WTC11 (cell line): ENCODE results near the gene SGCD. TPM values are rescaled to one million over a fixed set of nuclear protein-coding genes. Genes with fewer than 3 reads are reported as not detected.

Source experiments
- ATAC-seq: fragments of 200-7000 bp; cut with Tn5 transposase; 2 replicates; pipeline ENCODE4 v1.10.0; 2021; ENCODE audit warnings: mild to moderate bottlenecking, moderate library complexity
- CTCF ChIA-PET: fragments of 300-600 bp; sonication (Branson Sonifier 250); formaldehyde crosslinking; loops from one replicate; lab custom pipeline; 2021; ENCODE audit warnings: antibody characterized with exemption; lab: Charles Lee
- POLR2A ChIA-PET: fragments of 350-600 bp; sonication (Branson Sonifier 250); formaldehyde crosslinking; loops from one replicate; lab custom pipeline; 2021; ENCODE audit warnings: antibody characterized with exemption; lab: Charles Lee
- DNase-seq: peaks from one replicate; pipeline ENCODE4 v3.0.0; 2021; ENCODE audit warnings: low spot score
- H3K27ac Mint-ChIP-seq: 2 replicates; pipeline ENCODE4 v1.8.0; 2021; ENCODE audit warnings: mixed read lengths
- H3K27me3 Mint-ChIP-seq: 2 replicates; pipeline ENCODE4 v1.8.0; 2021; ENCODE audit warnings: low read depth, mild to moderate bottlenecking, moderate library complexity, mixed read lengths
- H3K36me3 Mint-ChIP-seq: 2 replicates; pipeline ENCODE4 v1.8.0; 2021; ENCODE audit warnings: mixed read lengths
- H3K4me1 Mint-ChIP-seq: 2 replicates; pipeline ENCODE4 v1.8.0; 2022; ENCODE audit warnings: mixed read lengths
- H3K4me3 Mint-ChIP-seq: 2 replicates; pipeline ENCODE4 v1.8.0; 2021; ENCODE audit warnings: mild to moderate bottlenecking, moderate library complexity, mixed read lengths
- H3K9me3 Mint-ChIP-seq: 2 replicates; pipeline ENCODE4 v1.8.0; 2021; ENCODE audit warnings: mixed read lengths
- AFF4 ChIP-seq: sonication (generic); formaldehyde crosslinking; IDR thresholded peaks from 2 replicates; pipeline ENCODE4 v1.8.1; 2023; ENCODE audit warnings: mild to moderate bottlenecking, missing genetic modification reagents, borderline replicate concordance
- AR ChIP-seq: fragments of 250-450 bp; sonication (Bioruptor Pico); IDR thresholded peaks from 2 replicates; pipeline ENCODE4 v1.9.0; 2021; ENCODE audit warnings: mild to moderate bottlenecking
- ATF1 ChIP-seq: sonication (generic); formaldehyde crosslinking; IDR thresholded peaks from 2 replicates; pipeline ENCODE4 v1.8.1; 2023; ENCODE audit warnings: mild to moderate bottlenecking, moderate library complexity, missing genetic modification reagents
- ATF3 ChIP-seq: sonication (generic); formaldehyde crosslinking; conservative IDR thresholded peaks from 2 replicates; pipeline ENCODE4 v1.8.1; 2022; ENCODE audit warnings: mild to moderate bottlenecking, missing genetic modification reagents
- CDX4 ChIP-seq: fragments of 250-450 bp; sonication (Bioruptor Pico); IDR thresholded peaks from 2 replicates; pipeline ENCODE4 v1.9.0; 2021; ENCODE audit warnings: moderate library complexity, mild to moderate bottlenecking, inconsistent platforms, borderline replicate concordance
- EMX1 ChIP-seq: fragments of 250-450 bp; sonication (Bioruptor Pico); IDR thresholded peaks from 2 replicates; pipeline ENCODE4 v1.8.0; 2021; ENCODE audit warnings: mild to moderate bottlenecking
- ERG ChIP-seq: fragments of 250-450 bp; sonication (Bioruptor Pico); IDR thresholded peaks from 2 replicates; pipeline ENCODE4 v1.8.0; 2021; ENCODE audit warnings: mild to moderate bottlenecking
- ESRRA ChIP-seq: sonication (generic); formaldehyde crosslinking; IDR thresholded peaks from 2 replicates; pipeline ENCODE4 v1.8.1; 2022; ENCODE audit warnings: mild to moderate bottlenecking, missing genetic modification reagents, borderline replicate concordance
- FOXP4 ChIP-seq: sonication (generic); formaldehyde crosslinking; IDR thresholded peaks from 2 replicates; pipeline ENCODE4 v1.8.0; 2022; ENCODE audit warnings: mild to moderate bottlenecking, missing genetic modification reagents
- IRF1 ChIP-seq: sonication (generic); formaldehyde crosslinking; IDR thresholded peaks from 2 replicates; pipeline ENCODE4 v1.8.0; 2023; ENCODE audit warnings: missing genetic modification reagents
- MXD4 ChIP-seq: fragments of 250-450 bp; sonication (Bioruptor Pico); IDR thresholded peaks from 2 replicates; pipeline ENCODE4 v1.8.0; 2021; ENCODE audit warnings: mild to moderate bottlenecking, moderate library complexity, borderline replicate concordance
- NFE2L1 ChIP-seq: sonication (generic); formaldehyde crosslinking; IDR thresholded peaks from 2 replicates; pipeline ENCODE4 v1.8.1; 2023; ENCODE audit warnings: missing genetic modification reagents
- OVOL2 ChIP-seq: fragments of 250-450 bp; sonication (Bioruptor Pico); IDR thresholded peaks from 2 replicates; pipeline ENCODE4 v1.9.0; 2021; ENCODE audit warnings: mild to moderate bottlenecking, borderline replicate concordance
- PRDM15 ChIP-seq: sonication (generic); formaldehyde crosslinking; IDR thresholded peaks from 2 replicates; pipeline ENCODE4 v1.8.0; 2022; ENCODE audit warnings: missing genetic modification reagents
- PRRX2 ChIP-seq: fragments of 250-450 bp; sonication (Bioruptor Pico); IDR thresholded peaks from 2 replicates; pipeline ENCODE4 v1.8.0; 2021; ENCODE audit warnings: mild to moderate bottlenecking
- RELA ChIP-seq: sonication (generic); formaldehyde crosslinking; IDR thresholded peaks from 2 replicates; pipeline ENCODE4 v1.8.1; 2022; ENCODE audit warnings: missing genetic modification reagents, mild to moderate bottlenecking, borderline replicate concordance
- SMAD4 ChIP-seq: sonication (generic); formaldehyde crosslinking; IDR thresholded peaks from 2 replicates; pipeline ENCODE4 v1.8.0; 2022; ENCODE audit warnings: mild to moderate bottlenecking, missing genetic modification reagents
- TEAD4 ChIP-seq: sonication (generic); formaldehyde crosslinking; IDR thresholded peaks from 2 replicates; pipeline ENCODE4 v1.8.0; 2022; ENCODE audit warnings: mild to moderate bottlenecking, missing genetic modification reagents
- ZNF263 ChIP-seq: sonication (generic); formaldehyde crosslinking; IDR thresholded peaks from 2 replicates; pipeline ENCODE4 v1.8.1; 2022; ENCODE audit warnings: low read depth, mild to moderate bottlenecking, moderate library complexity, missing genetic modification reagents
- ZNF416 ChIP-seq: fragments of 250-450 bp; sonication (Bioruptor Pico); IDR thresholded peaks from 2 replicates; pipeline ENCODE4 v1.9.0; 2021; ENCODE audit warnings: mild to moderate bottlenecking, inconsistent platforms
- ZNF423 ChIP-seq: fragments of 250-450 bp; sonication (Bioruptor Pico); IDR thresholded peaks from 2 replicates; pipeline ENCODE4 v2.1.2; 2022; ENCODE audit warnings: mild to moderate bottlenecking, moderate library complexity
- total RNA-seq: library from RNA; stranded (reverse); gene quantifications from 3 replicates; pipeline ENCODE4 v1.2.3, GENCODE V29; 2021

SGCD gene
- total RNA-seq, 1 experiment from 2014 or later: 0.33 TPM

- no peak for TF ChIP-seq AFF4 (CRISPR knock-in tag)
- no peak for TF ChIP-seq ZNF263 (CRISPR knock-in tag)
- no peak for TF ChIP-seq ATF3 (CRISPR knock-in tag)
- no peak for TF ChIP-seq OVOL2 (CRISPR knock-in tag)
- no peak for TF ChIP-seq CDX4 (CRISPR knock-in tag)
- no peak for TF ChIP-seq TEAD4 (CRISPR knock-in tag)
- no peak for TF ChIP-seq ERG (CRISPR knock-in tag)
- TF ChIP-seq PRRX2: no peak
- no peak for TF ChIP-seq EMX1 (CRISPR knock-in tag)
These were observed 4.9 kb downstream of the SGCD start (continued) for GRCh38 chr5:156331845-156332244.

GRCh38 chr5:156332245-156332644, 5.3 kb downstream of the SGCD start:
- TF ChIP-seq MXD4 (CRISPR knock-in tag) (no peak), ZNF423 (CRISPR knock-in tag) (no peak), SMAD4 (CRISPR knock-in tag) (no peak), PRDM15 (no peak), ATF1 (no peak), IRF1 (no peak), RELA (CRISPR knock-in tag) (no peak), FOXP4 (CRISPR knock-in tag) (no peak), NFE2L1 (CRISPR knock-in tag) (no peak), ZNF416 (CRISPR knock-in tag) (no peak), AR (no peak), CDX4 (CRISPR knock-in tag) (no peak), ESRRA (CRISPR knock-in tag) (no peak)
- no peak overlapping the region for H3K27ac Mint-ChIP-seq
- H3K9me3 Mint-ChIP-seq: peaks cover 10% of the 10 kb centered on the region
- ATAC-seq: no peak
- H3K27me3 Mint-ChIP-seq: no peaks in the 10 kb centered on the region
- H3K4me3 Mint-ChIP-seq: no peak overlapping the region
- ChIA-PET CTCF (no interaction called here), POLR2A (interaction anchor here (0.6 kb wide), 1 partner anchor 40 kb away, joined by 3 read pairs; no protein-coding TSS in a partner anchor)
- H3K36me3 Mint-ChIP-seq: no peaks in the 10 kb centered on the region
- H3K4me1 Mint-ChIP-seq: no peaks in the 10 kb centered on the region
- no peak for DNase-seq
